HG03159 (cell line): ENCODE measurements around the gene TNRC6C.
"Not testable (repeated sequence)": the region's sequence is repeated elsewhere in the genome, so short reads cannot be mapped to it uniquely, and the experiment has no call there.

ENCODE experiments used
- ATAC-seq: cut with Tn5 transposase; IDR thresholded peaks from one replicate; pipeline ENCODE4 v1.9.1; 2021; ENCODE audit warnings: mild to moderate bottlenecking, moderate library complexity; ENCODE audit not compliant: unreplicated experiment

The TNRC6C gene

DNA sequence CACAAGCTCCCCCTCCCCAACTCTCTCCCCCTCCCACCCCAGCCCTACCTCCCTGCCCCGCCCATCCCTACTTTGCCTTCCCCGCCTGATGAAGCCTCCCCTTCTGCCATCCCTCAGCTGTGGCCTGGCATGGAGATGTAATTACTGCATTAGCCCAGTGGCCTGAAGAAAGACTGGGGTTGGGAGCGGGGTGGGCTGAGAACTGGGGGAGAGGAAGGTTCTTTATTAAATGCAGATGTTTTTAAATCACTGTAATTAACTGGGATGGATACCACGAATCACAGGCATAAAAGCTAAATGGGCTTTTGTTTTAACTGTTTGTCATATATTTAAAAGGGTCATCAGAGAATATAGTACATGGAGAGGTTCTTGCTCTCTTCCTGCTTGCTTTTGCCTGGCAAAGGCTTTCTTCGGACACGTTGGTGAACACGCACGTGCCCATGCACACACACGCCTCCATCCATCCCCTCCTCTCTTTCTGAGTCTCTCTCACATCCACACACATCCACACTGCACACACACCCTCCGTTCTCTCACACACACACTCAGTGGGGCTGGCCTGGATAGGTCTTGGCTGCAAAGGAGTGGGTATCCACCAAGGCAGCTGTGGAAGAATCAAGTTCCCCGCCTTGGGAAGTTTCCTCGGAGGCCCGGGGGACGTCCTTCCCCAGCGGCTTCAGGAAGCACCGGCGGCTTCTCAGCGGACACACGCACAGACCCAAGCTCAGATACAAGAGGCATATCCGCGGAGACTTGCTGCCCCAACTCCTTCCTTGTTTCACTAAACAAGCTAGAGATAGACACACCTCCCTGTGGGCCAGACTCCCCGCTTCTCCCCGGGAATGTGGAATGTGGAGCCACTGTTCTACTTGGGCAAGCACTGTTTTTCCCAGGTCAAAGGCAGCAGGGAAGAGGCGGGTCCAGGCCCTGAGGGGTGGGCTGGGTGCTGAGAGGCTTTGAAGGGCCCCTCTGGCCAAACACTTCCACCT lies 27.4 kb upstream of the TNRC6C start:
- ATAC-seq = no peak

DNA sequence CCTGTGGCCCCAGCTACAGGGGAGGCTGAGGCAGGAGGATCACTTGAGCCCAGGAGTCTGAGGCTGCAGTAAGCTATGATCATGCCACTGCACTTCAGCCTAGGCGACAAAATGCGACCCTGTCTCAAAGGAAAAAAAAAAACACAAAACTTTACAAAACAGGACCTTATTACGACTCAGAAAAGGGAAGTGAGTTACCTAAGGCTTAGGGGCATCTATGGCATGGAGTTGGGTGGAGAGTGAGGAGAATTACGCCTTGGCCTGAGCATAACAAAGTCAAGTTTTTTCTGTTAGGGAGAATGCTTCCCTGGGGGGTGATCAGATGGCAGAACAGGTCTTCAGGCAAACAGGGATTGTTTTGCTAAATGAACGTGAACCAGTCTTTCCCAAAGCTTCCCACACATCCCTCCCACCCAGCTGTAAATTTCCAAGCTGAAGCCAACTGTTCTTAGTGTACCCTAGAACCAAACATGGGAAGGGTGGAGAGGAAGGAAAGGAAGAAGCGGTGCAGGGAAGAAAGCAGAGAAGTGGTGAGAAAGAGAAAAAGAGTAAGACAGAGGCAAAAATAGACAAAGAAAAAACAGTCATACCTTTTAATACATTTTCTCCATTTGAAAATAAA lies 24.6 kb upstream of the TNRC6C start:
- ATAC-seq = no peak

DNA sequence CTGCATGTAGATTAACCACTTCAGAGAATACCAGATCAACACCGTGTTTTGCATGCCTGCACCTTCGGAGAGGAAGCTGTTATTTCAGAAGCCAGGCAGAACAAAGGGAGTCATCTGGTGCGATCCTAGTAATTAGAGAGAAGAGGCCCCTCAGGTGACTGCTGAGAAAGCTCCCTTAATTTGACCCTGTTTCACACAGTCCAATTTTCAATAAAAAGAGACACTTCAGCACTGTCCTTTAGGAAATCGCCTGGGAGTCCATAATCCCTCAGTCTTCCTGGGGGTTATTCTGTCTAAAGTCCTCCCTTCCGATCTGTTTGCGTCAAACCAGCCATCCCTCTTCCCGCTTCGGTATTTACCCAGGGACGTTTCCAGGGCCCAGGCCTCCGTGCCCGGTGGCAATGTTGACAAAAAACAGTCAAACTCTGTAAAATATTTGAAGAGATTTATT lies 23.4 kb upstream of the TNRC6C start:
- ATAC-seq = no peak

DNA sequence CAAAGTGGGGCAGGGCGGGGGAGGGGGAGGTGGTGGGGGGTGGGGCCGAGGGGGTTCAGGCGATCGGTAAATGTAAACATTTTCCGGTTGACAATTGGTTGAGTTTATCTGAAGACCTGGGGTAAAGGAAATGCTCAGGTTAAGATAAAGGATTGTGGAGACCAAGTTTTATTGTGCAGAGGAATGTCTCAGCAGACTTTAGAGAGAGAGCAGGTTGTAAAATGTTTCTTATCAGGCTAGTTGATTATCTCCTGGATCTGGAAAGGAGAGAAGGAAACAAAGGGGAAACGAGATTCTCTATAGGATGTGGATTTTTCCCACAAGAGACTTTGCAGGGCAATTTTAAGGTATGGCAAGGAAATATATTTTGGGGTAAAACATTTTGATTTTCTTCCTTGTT lies 22.8 kb upstream of the TNRC6C start:
- not testable (repeated sequence) for ATAC-seq

DNA sequence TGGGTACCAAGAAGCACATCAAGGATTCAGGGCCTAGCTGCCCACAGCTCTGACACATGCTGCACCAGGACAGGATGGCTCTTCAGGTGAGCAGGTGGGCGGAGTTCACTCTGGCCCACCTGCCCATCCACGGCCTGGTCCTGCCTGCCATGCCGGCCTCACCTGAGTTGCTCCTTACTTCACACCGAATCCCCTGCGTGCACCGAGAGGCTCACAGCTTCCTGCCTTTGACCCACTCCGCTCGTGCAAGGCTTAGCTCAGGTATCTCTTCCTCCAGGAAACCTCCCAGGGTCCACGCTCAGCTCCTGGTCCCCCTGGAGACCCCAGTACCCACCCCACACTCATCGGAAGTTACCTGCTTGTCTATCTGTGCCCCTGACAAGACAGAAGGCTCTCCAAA lies 21.6 kb upstream of the TNRC6C start:
- no peak for ATAC-seq

DNA sequence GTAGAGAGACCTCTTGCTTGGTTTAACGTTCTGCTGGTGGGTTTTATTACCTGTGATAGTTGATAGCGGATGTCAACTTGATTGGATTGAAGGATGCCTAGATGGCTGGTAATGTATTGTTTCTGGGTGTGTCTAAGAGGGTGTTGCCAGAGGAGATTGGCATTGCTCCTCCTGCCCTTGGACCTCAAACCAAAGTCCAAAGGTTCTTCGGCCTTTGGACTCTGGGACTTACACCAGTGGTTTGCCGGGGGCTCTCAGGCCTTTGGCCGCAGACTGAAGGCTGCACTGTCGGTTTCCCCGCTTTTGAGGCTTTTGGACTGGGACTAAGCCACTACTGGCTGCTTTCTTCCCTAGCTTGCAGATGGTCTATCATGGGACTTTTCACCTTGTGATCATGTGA lies 17.5 kb upstream of the TNRC6C start:
- ATAC-seq = no peak

DNA sequence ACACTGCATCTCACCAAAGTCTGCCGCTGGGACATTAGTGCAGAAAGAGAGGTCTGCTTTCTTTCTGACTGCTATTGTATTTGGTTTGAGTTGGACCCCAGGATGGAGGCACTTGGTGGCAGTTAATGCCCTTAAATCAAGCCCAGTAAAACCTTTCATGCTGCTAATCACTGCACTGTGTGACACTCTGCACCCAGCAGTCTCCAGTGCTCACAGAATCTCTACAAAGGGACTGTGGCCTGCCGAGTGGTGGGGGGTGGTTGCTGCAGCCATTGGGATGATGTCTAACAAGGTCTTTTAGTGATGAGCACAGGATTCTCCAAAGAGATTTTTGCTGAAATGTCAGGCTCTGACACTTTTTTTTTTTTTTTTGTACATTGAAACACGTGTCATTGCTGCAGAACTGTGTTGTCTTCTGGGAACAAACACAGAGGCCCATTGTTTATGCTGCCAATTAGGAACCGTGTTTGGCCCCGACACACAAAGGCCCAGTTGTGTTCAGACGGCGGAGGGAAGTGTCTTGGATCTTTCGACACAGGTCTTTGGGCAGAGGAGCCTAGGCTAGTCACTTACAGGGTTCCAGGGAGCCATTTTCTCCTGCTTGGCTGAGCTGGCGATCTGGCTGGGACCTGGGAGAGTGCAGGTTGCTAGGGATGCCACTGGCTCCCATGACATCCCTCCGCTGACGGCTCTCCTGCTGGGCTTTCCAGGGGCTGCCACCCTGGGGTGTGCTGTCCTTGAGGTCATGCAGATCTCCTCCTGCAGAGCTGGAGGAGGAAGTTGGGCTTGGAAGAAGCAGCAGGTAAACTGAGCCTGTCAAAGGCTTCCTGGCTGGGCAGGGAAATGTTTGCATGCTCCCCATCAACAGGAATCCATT lies 16.2 kb upstream of the TNRC6C start:
- ATAC-seq = no peak

DNA sequence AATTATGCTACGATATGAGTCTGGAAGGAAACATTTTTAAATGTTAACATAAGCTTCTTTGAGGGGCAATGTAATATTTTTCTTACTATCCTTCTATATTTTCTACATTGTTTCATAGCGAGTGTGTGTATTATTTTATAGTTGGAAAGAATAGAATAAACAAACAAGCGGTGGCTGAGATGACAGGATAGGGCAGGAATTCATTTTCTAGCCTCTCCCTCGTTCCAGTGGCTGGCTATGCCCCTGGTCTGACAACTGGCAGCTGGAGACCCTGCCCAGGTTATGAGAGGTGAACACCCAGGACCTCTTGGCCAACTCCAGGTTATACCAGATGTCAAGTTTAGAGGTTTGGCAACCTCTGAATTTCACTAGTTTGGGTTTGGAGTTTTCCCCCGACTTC lies 14.5 kb upstream of the TNRC6C start:
- ATAC-seq = no peak

DNA sequence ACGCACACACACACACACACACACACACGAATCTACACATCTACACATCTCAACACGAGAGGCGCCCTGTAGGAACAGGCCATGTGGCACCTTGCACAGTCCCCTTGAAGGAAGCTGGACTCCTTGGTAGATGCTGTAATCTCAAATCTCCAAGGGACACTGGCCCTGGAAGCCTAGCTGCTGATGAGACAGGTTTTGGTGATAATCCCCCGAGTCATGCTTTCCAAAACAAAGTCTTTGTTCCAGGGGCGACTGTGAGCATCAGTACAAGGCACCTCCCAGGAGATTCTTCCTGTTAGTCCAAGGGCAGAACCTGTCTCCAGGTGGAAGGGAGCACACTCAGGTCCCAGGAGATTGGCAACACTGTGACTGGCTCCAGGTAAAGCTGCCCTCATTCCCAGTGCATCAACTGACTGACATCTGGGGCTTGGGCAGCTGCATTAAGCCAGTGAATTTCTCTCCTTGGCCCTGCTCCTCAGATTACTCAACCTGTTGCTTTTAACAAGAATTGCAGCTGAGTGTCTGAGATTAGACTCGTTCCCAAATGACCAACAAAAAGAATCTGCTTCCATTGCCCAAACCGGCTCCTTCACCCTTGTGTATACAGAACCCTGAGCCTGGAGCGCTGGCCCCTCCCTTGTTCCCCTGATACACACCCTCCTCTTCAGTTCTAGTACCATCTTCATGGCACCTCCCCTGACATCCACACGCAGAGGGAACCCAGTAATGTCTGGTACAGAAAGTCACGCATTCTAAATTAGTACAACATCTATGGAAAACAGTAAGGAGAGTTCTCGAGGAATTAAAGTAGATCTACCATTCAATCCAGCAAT lies 13.9 kb upstream of the TNRC6C start:
- no peak for ATAC-seq

DNA sequence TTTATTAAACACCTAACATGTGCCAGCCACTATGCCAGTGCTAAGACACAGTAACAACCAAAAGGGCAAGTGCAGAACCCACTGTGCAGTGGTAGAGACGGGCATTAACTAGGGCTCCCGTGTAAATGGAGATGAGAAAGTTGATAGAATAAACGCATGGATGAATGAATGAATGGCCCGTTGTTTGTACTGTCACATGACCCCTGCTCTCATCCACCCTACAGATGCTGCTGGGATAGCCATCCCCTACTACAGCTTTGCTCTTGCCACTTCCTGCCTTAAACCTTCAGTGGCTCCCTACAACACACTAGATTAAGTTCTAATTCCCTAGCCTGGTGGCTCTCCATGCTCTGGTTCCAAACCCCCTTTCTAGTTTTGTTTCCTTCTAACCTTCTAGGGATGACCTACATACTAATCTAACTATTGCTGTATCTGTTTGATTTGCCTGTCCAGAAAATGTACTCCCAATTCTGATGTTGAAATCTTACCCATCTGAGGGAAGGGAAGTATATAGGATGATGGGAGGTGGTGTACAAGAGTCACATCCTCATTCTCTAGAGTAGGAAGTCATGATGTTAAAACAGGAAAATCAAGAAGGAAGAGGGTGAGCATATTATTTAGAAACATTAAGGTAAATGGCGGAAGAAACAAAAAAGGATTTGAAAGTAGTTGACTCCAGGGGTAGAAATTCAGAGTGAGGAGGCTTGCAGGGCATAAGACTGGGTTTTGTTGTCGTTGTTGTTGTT lies 11.4 kb upstream of the TNRC6C start:
- no peak for ATAC-seq

DNA sequence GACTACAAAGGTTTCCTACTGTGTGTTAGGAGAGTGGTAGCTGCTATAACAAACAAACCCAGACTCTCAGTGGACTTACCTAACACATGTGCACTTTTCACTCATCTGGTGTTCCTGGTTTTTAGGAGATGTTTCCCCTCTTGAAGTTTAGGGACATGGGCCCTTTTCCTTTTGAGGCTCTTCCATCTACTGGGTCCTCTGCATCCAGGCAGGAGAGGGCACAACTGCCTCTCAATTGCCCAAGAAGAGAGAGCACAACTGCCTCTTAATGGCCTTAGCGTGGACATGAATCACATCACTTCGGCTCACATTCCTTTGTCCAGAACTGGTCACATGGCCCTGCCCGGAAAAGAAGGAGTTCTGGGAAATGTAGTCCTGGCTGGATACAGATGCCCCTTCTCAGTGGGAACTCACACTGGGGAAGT lies 9.8 kb upstream of the TNRC6C start:
- no peak for ATAC-seq

DNA sequence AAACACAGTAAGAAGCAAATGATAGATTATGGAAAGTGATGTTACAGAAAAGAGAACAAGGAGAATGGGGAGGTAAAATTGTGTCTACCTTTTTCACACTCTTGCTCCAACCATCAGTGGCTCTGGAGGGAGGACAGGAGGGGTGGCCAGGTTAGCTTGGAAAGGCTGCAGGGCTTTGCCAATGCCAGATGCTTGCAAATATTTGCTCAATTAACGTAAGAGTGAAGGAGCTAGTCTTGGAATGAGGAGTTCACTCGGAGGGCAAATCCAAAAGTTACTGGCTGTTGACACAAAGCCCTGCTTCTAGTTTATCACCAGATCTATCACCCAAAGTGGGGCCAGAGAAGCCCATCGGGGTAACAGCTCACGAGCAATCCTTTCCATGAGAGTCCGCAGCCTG lies 7.4 kb upstream of the TNRC6C start:
- ATAC-seq = no peak

DNA sequence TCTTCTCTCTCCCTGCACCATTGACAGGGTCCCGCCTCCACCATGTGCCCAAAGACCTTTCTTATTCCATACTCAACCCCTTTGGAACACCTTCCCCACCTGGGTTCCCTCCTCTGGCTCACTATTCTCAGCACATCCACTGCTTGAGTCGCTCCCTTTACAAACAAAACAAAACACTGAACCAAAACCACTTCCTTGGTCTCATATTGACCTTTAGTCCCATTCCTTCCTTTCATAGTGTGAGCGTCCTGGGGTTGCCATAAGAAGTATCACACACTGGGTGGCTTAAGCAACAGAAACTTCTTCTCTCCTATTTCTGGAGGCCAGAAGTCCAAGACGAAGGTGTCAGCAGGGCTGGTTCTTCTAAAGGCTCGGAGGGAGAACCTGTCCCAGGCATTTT lies 6.1 kb upstream of the TNRC6C start:
- no peak for ATAC-seq

DNA sequence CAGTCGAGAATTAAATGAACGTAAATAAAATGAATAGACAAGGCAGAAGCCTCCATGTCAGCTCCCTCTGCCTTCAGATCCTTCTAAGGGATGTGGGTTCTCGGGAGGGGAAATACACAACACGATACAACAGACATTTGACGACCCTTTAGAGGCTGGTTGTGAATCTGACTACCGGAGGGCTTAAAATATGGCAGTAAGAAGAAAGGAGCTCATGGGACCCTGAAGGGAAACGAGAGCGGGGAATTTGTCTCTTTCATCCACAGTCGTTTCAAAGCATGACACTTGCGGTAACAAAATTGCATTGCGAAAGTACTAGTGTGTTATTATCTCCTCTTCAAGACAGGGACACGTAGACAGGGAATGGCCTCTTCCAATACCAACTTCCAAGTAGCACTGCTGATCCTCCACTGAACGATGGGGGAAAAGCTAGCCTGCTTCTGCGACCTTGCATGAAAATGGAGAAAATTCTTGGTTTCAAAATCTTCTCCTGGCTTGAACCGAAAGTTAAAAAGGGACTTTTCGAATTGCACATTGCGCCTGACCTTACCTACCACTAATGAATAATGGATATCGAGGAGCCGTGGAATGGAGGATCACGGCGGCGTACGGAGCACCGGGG lies 1.2 kb upstream of the TNRC6C start:
- ATAC-seq = no peak

DNA sequence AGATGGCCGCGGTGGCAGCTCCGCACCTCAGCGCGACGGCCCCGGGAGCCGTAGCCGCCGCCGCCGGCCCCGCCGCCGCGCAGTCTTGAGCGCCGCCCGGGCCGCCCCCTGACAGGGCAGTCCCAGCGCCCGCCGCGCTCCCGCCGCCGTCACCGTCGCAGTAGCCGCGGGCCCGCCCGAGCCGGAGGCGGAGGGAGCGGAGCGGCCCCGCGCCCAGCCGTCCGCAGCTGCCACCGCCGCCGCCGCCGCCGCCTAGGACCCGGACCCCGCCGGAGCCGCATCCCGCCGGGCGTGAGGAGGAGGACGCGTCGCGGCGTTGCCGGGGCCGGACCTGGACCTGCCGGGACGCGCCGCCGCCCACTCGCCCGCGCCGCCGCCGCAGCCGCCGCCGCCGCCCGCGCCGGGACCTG lies 218 bp downstream of the TNRC6C start:
- peak; percentile 13 for ATAC-seq

DNA sequence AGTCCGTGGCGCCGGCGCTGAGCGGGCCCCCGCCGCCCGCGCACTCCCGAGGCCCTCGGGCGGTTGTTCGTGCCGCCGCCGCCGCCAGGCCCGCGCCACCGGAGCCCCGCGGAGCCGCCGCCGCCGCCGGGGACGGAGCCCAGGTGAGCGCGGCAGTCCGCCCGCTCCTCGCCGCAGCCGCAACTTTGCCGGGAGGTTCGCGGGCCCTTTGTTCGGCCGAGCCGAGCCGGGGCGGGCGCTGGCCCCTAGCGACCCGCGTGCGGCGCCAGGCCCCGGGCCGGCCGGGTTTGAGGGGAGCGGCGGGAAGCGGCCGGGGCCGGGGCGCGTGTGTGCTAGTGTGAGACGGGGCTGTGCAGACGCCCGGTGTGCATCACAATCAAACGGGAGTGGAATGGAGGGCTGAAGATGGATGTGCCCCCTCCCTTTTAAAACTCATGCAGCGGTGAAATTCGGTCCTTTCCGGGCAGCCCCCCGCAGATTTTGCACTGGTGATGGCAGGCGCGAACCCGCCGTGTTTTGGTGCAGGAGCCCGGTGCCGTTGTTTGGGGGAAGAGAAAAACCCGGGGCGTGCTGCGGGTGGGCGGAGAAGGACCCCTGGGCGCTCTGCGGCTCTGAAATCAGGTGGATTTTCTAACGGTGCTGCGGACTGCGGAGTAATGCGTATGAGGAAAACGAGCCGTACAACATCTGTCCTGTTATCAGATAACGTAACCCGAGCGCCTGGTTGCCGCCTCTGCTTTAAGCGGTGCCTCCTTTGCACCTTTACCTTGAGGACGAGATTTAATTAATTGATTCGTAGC lies 823 bp downstream of the TNRC6C start:
- ATAC-seq = peak; percentile 7

DNA sequence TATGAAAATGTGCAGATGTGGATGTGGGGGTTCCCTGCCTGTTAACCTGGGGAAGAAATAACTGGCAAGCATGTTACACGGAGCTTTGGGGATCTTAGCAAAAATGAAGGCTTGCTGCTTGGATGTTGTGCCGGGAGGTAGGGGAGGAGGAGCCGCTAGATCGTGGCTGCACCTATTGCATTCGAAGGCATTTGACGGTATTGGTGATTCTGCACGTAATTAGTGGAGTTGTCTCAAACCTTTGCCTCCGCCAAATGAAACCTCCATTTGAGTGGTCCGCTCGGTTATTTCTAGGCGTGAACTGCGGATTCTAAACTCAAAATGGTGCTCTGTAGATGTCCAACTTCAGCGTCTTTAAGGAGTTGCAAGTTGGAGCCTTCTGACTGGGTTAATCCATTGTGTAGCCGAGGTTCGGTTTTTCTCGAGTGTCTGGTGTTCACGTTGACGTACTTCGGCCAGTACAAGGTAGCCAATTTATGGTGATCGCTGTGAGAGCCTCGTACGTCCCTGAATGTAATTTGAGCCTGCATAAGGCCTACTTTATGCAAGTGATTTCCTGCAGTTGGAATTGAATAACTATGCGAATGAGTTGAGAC lies 1.5 kb downstream of the TNRC6C start:
- no peak for ATAC-seq

DNA sequence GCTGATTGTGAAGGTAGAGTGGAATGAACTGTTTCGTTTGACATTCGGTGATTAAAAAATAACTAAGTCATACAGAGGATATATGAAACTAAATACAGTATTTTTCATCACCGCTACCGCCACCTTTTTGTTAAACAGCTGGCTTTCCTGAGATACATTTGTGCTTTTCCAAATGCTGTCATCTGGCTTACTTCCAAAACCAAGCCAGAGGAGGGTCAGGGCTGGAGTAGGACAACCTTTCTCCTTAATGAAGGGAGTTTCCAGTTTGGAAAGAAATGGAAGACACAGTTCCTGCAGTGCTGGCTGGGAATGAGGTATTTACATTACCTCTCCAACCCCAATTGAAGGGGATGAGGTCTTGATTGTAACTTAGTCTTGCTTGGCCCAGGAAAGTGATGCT lies 3.2 kb downstream of the TNRC6C start:
- no peak for ATAC-seq
